Hepatocyte (in vitro differentiated cells): ENCODE measurements around the gene TRIM7. TPM values are rescaled to one million over a fixed set of nuclear protein-coding genes. Genes with fewer than 3 reads are reported as not detected.

Source experiments
- DNase-seq: peaks from one replicate; pipeline ENCODE4 v3.0.0-alpha.2; 2016; ENCODE audit warnings: low spot score
- H2AFZ ChIP-seq: fragments of 200-600 bp; sonication (generic); 2 replicates; pipeline ENCODE4 v1.6.0; 2016; ENCODE audit warnings: antibody characterized with exemption, mild to moderate bottlenecking
- H3K27ac ChIP-seq: fragments of 200-600 bp; sonication (generic); 2 replicates; pipeline ENCODE4 v1.5.1; 2016; ENCODE audit warnings: mild to moderate bottlenecking
- H3K27me3 ChIP-seq: fragments of 200-600 bp; sonication (generic); 2 replicates; pipeline ENCODE4 v1.6.1; 2016
- H3K36me3 ChIP-seq: fragments of 200-600 bp; sonication (generic); replicated peaks from 2 replicates; pipeline ENCODE4 v1.5.1; 2016; ENCODE audit warnings: low read depth; ENCODE audit not compliant: insufficient read depth
- H3K4me1 ChIP-seq: fragments of 200-600 bp; sonication (generic); 2 replicates; pipeline ENCODE4 v1.5.1; 2016; ENCODE audit warnings: mild to moderate bottlenecking, moderate library complexity; ENCODE audit not compliant: insufficient read depth
- H3K4me2 ChIP-seq: fragments of 200-600 bp; sonication (generic); 2 replicates; pipeline ENCODE4 v1.6.0; 2016
- H3K4me3 ChIP-seq: fragments of 200-600 bp; sonication (generic); 2 replicates; pipeline ENCODE4 v1.5.1; 2016; ENCODE audit warnings: mild to moderate bottlenecking
- H3K79me2 ChIP-seq: fragments of 200-600 bp; sonication (generic); 2 replicates; pipeline ENCODE4 v1.6.0; 2017; ENCODE audit warnings: mild to moderate bottlenecking
- H3K9me2 ChIP-seq: fragments of 200-600 bp; sonication (generic); replicated peaks from 2 replicates; pipeline ENCODE4 v1.6.0; 2017; ENCODE audit warnings: mild to moderate bottlenecking; ENCODE audit not compliant: insufficient read depth
- H3K9me3 ChIP-seq: fragments of 200-600 bp; sonication (generic); 2 replicates; pipeline ENCODE4 v1.5.1; 2016; ENCODE audit warnings: low read depth, mild to moderate bottlenecking
- H4K20me1 ChIP-seq: fragments of 200-600 bp; sonication (generic); 2 replicates; pipeline ENCODE4 v1.6.0; 2016; ENCODE audit warnings: mild to moderate bottlenecking; ENCODE audit not compliant: insufficient read depth, poor library complexity, severe bottlenecking
- EZH2 ChIP-seq: fragments of 200-600 bp; sonication (generic); IDR thresholded peaks from 2 replicates; pipeline ENCODE4 v1.6.1; 2016; ENCODE audit warnings: antibody characterized with exemption, mild to moderate bottlenecking, borderline replicate concordance
- EZH2phosphoT487 ChIP-seq: fragments of 200-600 bp; sonication (generic); IDR thresholded peaks from one replicate; pipeline ENCODE4 v1.6.1; 2018; ENCODE audit warnings: antibody characterized with exemption, mild to moderate bottlenecking, low read depth, moderate library complexity; ENCODE audit not compliant: unreplicated experiment, severe bottlenecking
- WGBS: methylation state at CpG from one replicate; pipeline ENCODE4 v1.1.6; 2016; ENCODE audit warnings: low lambda C conversion rate; ENCODE audit errors: missing lambda C conversion rate; 5-methylcytosine and 5-hydroxymethylcytosine counted together
- polyA plus RNA-seq: library from polyadenylated mRNA; unstranded; fragments of >200 nt; fragmentation: Nextera tagmentation; extraction: Ambion mirVana; gene quantifications from 2 replicates; pipeline ENCODE4 v1.2.1, GENCODE V29; 2016
- total RNA-seq: library from RNA; depleted of rRNA; stranded (reverse); fragments of >200 nt; gene quantifications from 2 replicates; pipeline ENCODE4 v1.2.3, GENCODE V29; 2014
- TF ChIP-seq, protein P1 (sequence below): fragments of 200-600 bp; sonication (generic); IDR thresholded peaks from 2 replicates; pipeline ENCODE4 v1.5.1; 2016; ENCODE audit warnings: antibody characterized with exemption, mild to moderate bottlenecking; ENCODE audit not compliant: poor library complexity

TRIM7 gene
- total and polyA plus RNA-seq, 2 experiments from 2014 or later = 0.35 TPM; not detected in 1

DNA sequence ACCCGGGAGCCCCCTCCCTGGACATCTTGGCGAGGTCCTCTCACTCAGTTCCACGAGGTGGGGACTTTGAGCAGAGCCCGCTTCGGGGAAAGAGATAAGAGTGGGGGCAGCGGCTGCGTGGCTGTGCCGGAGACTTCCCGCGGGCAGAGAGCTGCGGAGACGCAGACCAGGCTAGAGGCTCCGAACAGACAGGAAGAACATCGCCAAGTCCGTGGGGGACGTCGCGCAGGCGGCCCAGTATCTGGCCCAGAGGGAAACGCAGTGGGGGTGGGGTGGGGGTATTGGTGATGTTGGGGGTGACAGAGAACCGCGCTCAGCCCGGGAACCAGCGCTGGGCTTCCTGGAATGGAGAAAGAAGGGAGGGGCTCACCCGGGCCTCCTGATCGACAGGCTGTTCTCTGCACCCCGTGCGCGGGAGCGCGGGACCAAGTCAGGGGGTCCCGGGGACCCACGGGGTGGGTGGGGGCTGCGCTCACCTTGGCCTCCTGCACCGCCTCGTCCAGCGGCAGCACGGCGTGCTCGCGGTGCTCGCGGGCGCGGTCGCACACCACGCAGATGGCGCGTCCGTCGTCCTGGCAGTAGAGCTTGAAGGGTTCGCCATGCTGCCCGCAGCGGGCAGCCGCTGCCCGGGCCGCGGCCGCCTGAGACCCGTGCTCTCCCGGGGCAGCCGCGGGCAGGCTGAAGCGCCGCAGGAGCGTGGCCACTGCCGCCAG lies 727 bp downstream of the TRIM7 start:
- Histone ChIP-seq H3K4me2 (peak overlapping the region; percentile 100), H3K9me3 (no peaks in the 10 kb centered on the region), H3K79me2 (no peaks in the 10 kb centered on the region), H3K4me3 (peak overlapping the region; percentile 53), H3K4me1 (peaks cover 20% of the 10 kb centered on the region), H3K27ac (no peak overlapping the region), H3K27me3 (peaks cover 30% of the 10 kb centered on the region), H2AFZ (peak overlapping the region; percentile 62), H3K36me3 (no peaks in the 10 kb centered on the region), H4K20me1 (no peaks in the 10 kb centered on the region), H3K9me2 (no peaks in the 10 kb centered on the region)
- no peak for TF ChIP-seq EZH2
- no peak for TF ChIP-seq EZH2phosphoT487
- DNase-seq = no peak
- 3% methylated on average over 28 of the region's 67 CpGs for WGBS

DNA sequence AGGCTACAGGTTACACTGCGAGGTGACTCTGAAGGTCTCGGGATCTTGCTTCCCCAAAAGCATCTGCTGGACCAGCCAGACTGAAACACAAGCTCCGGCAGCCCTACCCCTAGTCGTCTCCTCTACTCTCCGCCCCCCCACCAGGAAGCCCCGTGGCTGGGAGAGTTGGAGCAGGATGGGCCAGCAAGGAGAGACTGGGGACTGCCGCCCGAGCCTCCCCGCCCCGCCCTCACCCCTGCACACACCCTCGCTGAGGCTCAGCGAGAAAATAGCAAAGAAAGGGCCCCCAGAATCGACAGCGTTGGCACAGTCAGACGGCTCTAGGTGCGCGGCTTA lies 1.3 kb downstream of the TRIM7 start:
- peaks cover 20% of the 10 kb centered on the region for H3K4me1 ChIP-seq
- H3K27me3 ChIP-seq = peaks cover 30% of the 10 kb centered on the region
- H3K4me2 ChIP-seq = peak overlapping the region; percentile 100
- H3K79me2 ChIP-seq = no peaks in the 10 kb centered on the region
- no peaks in the 10 kb centered on the region for H3K9me2 ChIP-seq
- H2AFZ ChIP-seq = peak overlapping the region; percentile 62
- no peak for DNase-seq
- WGBS = 17% methylated on average over 11 of the region's 17 CpGs
- peak overlapping the region; percentile 53 for H3K4me3 ChIP-seq
- no peaks in the 10 kb centered on the region for H4K20me1 ChIP-seq
- H3K9me3 ChIP-seq = no peaks in the 10 kb centered on the region
- no peak overlapping the region for H3K27ac ChIP-seq
- TF ChIP-seq EZH2 (no peak), EZH2phosphoT487 (no peak)
- TF ChIP-seq, protein P1, sequence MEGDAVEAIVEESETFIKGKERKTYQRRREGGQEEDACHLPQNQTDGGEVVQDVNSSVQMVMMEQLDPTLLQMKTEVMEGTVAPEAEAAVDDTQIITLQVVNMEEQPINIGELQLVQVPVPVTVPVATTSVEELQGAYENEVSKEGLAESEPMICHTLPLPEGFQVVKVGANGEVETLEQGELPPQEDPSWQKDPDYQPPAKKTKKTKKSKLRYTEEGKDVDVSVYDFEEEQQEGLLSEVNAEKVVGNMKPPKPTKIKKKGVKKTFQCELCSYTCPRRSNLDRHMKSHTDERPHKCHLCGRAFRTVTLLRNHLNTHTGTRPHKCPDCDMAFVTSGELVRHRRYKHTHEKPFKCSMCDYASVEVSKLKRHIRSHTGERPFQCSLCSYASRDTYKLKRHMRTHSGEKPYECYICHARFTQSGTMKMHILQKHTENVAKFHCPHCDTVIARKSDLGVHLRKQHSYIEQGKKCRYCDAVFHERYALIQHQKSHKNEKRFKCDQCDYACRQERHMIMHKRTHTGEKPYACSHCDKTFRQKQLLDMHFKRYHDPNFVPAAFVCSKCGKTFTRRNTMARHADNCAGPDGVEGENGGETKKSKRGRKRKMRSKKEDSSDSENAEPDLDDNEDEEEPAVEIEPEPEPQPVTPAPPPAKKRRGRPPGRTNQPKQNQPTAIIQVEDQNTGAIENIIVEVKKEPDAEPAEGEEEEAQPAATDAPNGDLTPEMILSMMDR = no peak
- no peaks in the 10 kb centered on the region for H3K36me3 ChIP-seq

DNA sequence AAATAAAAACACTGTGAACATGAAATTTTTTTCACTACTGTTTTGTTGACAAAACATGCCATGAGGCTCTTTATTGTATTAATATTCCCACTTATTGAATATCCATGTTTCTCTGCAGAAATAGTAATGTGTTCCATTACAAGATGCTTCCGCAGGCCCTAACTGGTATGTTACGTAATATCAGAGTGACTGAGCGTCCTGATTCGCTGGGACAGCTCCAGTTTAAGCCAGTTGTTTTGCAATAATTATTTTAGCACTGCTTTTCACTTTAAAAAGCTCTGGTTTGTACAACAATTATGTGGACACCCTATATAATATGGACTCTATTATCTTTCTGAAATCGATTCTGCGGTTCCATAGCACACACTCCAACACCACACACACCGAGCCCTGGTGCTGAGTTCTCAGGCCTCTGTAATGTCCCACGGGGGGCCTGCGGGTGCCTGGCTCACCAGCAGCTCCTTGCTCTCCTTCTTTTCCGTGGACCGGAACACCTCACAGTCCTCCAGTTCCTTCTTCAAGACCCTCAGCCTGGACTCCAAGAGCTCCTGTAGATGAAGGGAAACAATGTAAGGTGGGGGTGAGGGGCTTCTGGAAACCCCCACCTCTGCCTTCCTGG lies 1.8 kb downstream of the TRIM7 start:
- Histone ChIP-seq H3K9me2 (no peaks in the 10 kb centered on the region), H3K4me2 (peak overlapping the region; percentile 100), H2AFZ (no peak overlapping the region), H3K27me3 (peaks cover 30% of the 10 kb centered on the region), H3K4me3 (no peak overlapping the region), H3K4me1 (peaks cover 20% of the 10 kb centered on the region), H4K20me1 (no peaks in the 10 kb centered on the region), H3K79me2 (no peaks in the 10 kb centered on the region), H3K36me3 (no peaks in the 10 kb centered on the region), H3K27ac (no peak overlapping the region), H3K9me3 (no peaks in the 10 kb centered on the region)
- no peak for TF ChIP-seq EZH2
- TF ChIP-seq EZH2phosphoT487 = no peak
- TF ChIP-seq, protein P1 = no peak
- WGBS = 74% methylated on average over 11 of the region's 11 CpGs
- DNase-seq = no peak

DNA sequence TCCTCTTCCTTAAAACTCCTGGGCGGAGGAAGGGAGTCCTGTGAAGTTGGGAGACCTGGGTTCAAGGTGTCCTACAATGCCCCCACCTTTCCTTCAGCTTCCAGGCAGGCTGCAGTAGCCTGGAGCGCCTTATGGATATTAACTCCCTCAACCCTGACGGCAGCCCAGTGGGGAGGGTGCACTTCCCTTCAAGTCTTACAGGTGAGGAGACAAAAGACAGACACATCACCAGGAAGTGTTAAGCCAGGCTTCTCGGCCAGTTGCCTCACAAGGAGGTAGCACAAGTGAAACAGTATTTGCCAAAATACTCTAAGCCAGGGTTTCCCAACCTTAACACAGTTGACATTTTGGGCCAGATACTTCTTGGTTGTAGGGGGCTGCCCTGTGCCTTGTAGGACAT lies 4.2 kb downstream of the TRIM7 start:
- no peaks in the 10 kb centered on the region for H3K9me2 ChIP-seq
- no peak overlapping the region for H3K27ac ChIP-seq
- H3K9me3 ChIP-seq = no peaks in the 10 kb centered on the region
- no peaks in the 10 kb centered on the region for H4K20me1 ChIP-seq
- H3K27me3 ChIP-seq = peaks cover 29% of the 10 kb centered on the region
- DNase-seq = no peak
- H3K4me3 ChIP-seq = no peak overlapping the region
- H3K4me2 ChIP-seq = no peak overlapping the region
- H3K36me3 ChIP-seq = no peaks in the 10 kb centered on the region
- no peaks in the 10 kb centered on the region for H3K79me2 ChIP-seq
- H3K4me1 ChIP-seq = peaks cover 17% of the 10 kb centered on the region
- H2AFZ ChIP-seq = no peak overlapping the region
- TF ChIP-seq EZH2phosphoT487 (no peak), EZH2 (no peak)
- TF ChIP-seq, protein P1 = no peak
- 48% methylated on average over 4 of the region's 4 CpGs for WGBS
